K562 (cell line): ENCODE data around the gene REM2. TPM values are rescaled to one million over a fixed set of nuclear protein-coding genes. Genes with fewer than 3 reads are reported as not detected.

ENCODE experiments used
- ATF7 ChIP-seq: fragments of 450-650 bp; IDR thresholded peaks from 2 replicates; pipeline ENCODE4 v1.7.1; 2014; ENCODE audit warnings: mild to moderate bottlenecking, moderate library complexity
- DPF2 ChIP-seq: fragments of 450-650 bp; IDR thresholded peaks from 2 replicates; pipeline ENCODE4 v1.6.1; 2016
- EGR1 ChIP-seq: fragments of 450-650 bp; conservative IDR thresholded peaks from 2 replicates; pipeline ENCODE4 v1.6.1; 2017; ENCODE audit warnings: mild to moderate bottlenecking
- HMG20B ChIP-seq: fragments of 250-450 bp; sonication (Bioruptor Pico); IDR thresholded peaks from 2 replicates; pipeline ENCODE4 v1.5.0; 2021; ENCODE audit warnings: mild to moderate bottlenecking
- KLF10 ChIP-seq: fragments of 250-450 bp; sonication (Bioruptor Pico); IDR thresholded peaks from 2 replicates; pipeline ENCODE4 v1.6.1; 2021; ENCODE audit warnings: matching md5 sums
- NRF1 ChIP-seq, 2 experiments: fragments of 450-650 bp; IDR thresholded peaks in 1 of 2; conservative IDR thresholded peaks in 1 of 2; 2 replicates each; pipeline ENCODE4 v1.6.1; 2014; ENCODE audit warnings: mild to moderate bottlenecking in 2 of 2
- NUFIP1 ChIP-seq: fragments of 450-650 bp; IDR thresholded peaks from 2 replicates; pipeline ENCODE4 v1.6.1; 2018; ENCODE audit not compliant: partially characterized antibody
- RBBP5 ChIP-seq: fragments of 200-600 bp; sonication (generic); IDR thresholded peaks from 2 replicates; pipeline ENCODE4 v1.6.1; 2012; ENCODE audit warnings: borderline replicate concordance, mild to moderate bottlenecking, low read length, control low read depth, inconsistent platforms; ENCODE audit not compliant: insufficient read depth, poor library complexity, severe bottlenecking
- SMAD4 ChIP-seq: fragments of 250-450 bp; sonication (Bioruptor Pico); conservative IDR thresholded peaks from 2 replicates; pipeline ENCODE4 v1.8.0; 2021; ENCODE audit warnings: inconsistent platforms, mild to moderate bottlenecking, moderate library complexity
- SMARCA4 ChIP-seq: fragments of 450-650 bp; IDR thresholded peaks from 2 replicates; pipeline ENCODE4 v1.6.1; 2016
- SRSF3 ChIP-seq: fragments of 200-400 bp; formaldehyde crosslinking; IDR thresholded peaks from 2 replicates; pipeline ENCODE4 v1.6.1; 2016; ENCODE audit warnings: mild to moderate bottlenecking, low read length, moderate library complexity; ENCODE audit not compliant: insufficient read depth
- XRCC3 ChIP-seq: fragments of 450-650 bp; IDR thresholded peaks from 2 replicates; pipeline ENCODE4 v1.6.1; 2017; ENCODE audit warnings: mild to moderate bottlenecking, moderate library complexity
- polyA plus RNA-seq, 8 experiments: library from polyadenylated mRNA; depleted of rRNA in 4 of 8; stranded (reverse) in 5 of 8; unstranded in 3 of 8; fragments of >200 nt; fragmentation: Nextera tagmentation in 2 of 8; fragmentation: Illumina TruSeq in 1 of 8; extraction: Ambion mirVana in 2 of 8; extraction: Trizol in 1 of 8; gene quantifications; 2 replicates each; pipeline versions ENCODE4 v1.2.1 to v1.2.3, GENCODE V29; 2011 to 2014; ENCODE audit warnings: inconsistent platforms in 1 of 8, missing spikeins in 1 of 8
- total RNA-seq, 7 experiments: library from RNA; depleted of rRNA in 6 of 7; stranded (reverse); fragments of >200 nt in 6 of 7; fragmentation: Illumina TruSeq in 2 of 7; extraction: Trizol in 2 of 7; gene quantifications; 2 replicates each; pipeline versions ENCODE4 v1.2.1 to v1.2.3, GENCODE V29; 2011 to 2021; ENCODE audit warnings: low replicate concordance in 1 of 7
- TF ChIP-seq, protein P1 (sequence below), 3 experiments: fragments of 200-800 bp in 1 of 3; sonication (Bioruptor generic) in 1 of 3; sonication (generic) in 1 of 3; formaldehyde crosslinking in 1 of 3; IDR thresholded peaks; 2 replicates each; pipeline versions ENCODE4 v1.6.1 to v1.8.0; 2016 to 2022; ENCODE audit warnings: mild to moderate bottlenecking in 2 of 3, missing compliant biosample characterization in 2 of 3, missing genetic modification characterization in 2 of 3, missing genetic modification reagents in 1 of 3
- TF ChIP-seq, protein P2 (sequence below), 2 experiments: fragments of 450-650 bp; IDR thresholded peaks; 2 replicates each; pipeline ENCODE4 v1.6.1; 2018; ENCODE audit warnings: mild to moderate bottlenecking in 2 of 2, low read depth in 1 of 2; ENCODE audit not compliant: partially characterized antibody in 2 of 2
- TF ChIP-seq, protein P3 (sequence below): fragments of 250-450 bp; sonication (Bioruptor Pico); IDR thresholded peaks from 2 replicates; pipeline ENCODE4 v1.5.0; 2020; ENCODE audit warnings: mild to moderate bottlenecking, borderline replicate concordance
- TF ChIP-seq, protein P4 (sequence below): sonication (generic); formaldehyde crosslinking; IDR thresholded peaks from 2 replicates; pipeline ENCODE4 v1.9.0; 2022; ENCODE audit warnings: mild to moderate bottlenecking, missing genetic modification reagents

Gene REM2
- total and polyA plus RNA-seq, 9 of the 15 experiments (the other 6 are each of a cell fraction or from before 2014, with no cell fraction given), result 0.18 to 1.0 (median 0.38) TPM

DNA sequence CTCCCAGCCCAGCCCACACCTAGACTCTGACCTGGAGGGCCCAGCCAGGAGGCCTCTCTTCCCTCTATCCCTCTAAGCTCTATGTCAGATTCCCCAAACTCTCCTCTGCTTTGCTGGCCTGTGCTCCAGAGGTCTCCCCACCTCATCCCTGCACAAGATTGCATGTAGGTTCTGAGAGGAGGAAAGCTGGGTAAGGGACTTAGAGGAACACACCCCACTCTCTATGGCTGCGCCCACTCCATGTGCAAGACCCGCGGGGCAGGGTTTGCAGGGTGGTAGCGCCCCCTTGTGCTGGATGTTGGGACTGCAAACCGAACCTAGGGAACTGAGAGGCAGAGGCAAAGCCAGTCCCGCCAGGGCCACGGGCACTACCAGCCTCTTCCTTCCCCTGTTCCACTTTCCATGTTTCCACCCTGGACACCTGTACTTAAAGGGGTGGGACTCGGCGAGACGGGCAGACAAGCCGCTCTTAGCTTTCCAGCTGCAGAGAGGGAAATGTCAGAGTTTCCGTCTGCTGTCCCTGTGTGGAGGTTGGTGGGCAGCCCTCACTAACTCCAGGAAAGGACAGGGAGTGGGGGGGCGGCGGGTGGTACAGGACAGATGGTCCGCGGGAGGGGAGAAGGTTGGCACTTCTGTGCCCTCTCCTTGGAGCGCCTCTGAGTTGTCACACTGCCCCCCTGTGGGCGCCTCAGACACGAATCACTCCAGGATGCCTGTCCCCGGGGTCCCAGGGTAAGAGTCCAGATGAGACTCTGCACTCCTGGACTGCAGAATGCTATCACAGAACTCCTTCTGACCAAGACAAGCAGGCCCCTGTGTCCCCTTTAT lies 29.9 kb upstream of the REM2 start (continued):
- 0 out of 2 replicates have a peak, but pooled peaks have one; percentile 81 for TF ChIP-seq SRSF3
- peak; percentile 38; the same call in 1 of the 2 replicates for TF ChIP-seq DPF2
- TF ChIP-seq, protein P1, sequence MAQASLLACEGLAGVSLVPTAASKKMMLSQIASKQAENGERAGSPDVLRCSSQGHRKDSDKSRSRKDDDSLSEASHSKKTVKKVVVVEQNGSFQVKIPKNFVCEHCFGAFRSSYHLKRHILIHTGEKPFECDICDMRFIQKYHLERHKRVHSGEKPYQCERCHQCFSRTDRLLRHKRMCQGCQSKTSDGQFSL (CRISPR knock-in tag; IDR thresholded peaks at IDR 0.05), result peak; percentile 68
- TF ChIP-seq, protein P1 (tag; IDR thresholded peaks at IDR 0.05), result no peak
- 0 out of 2 replicates have a peak, but pooled peaks have one; percentile 32 for TF ChIP-seq EGR1
- TF ChIP-seq KLF10 (CRISPR knock-in tag), result no peak
- TF ChIP-seq SMARCA4, result 0 out of 2 replicates have a peak, but pooled peaks have one; percentile 55
- TF ChIP-seq, protein P2, sequence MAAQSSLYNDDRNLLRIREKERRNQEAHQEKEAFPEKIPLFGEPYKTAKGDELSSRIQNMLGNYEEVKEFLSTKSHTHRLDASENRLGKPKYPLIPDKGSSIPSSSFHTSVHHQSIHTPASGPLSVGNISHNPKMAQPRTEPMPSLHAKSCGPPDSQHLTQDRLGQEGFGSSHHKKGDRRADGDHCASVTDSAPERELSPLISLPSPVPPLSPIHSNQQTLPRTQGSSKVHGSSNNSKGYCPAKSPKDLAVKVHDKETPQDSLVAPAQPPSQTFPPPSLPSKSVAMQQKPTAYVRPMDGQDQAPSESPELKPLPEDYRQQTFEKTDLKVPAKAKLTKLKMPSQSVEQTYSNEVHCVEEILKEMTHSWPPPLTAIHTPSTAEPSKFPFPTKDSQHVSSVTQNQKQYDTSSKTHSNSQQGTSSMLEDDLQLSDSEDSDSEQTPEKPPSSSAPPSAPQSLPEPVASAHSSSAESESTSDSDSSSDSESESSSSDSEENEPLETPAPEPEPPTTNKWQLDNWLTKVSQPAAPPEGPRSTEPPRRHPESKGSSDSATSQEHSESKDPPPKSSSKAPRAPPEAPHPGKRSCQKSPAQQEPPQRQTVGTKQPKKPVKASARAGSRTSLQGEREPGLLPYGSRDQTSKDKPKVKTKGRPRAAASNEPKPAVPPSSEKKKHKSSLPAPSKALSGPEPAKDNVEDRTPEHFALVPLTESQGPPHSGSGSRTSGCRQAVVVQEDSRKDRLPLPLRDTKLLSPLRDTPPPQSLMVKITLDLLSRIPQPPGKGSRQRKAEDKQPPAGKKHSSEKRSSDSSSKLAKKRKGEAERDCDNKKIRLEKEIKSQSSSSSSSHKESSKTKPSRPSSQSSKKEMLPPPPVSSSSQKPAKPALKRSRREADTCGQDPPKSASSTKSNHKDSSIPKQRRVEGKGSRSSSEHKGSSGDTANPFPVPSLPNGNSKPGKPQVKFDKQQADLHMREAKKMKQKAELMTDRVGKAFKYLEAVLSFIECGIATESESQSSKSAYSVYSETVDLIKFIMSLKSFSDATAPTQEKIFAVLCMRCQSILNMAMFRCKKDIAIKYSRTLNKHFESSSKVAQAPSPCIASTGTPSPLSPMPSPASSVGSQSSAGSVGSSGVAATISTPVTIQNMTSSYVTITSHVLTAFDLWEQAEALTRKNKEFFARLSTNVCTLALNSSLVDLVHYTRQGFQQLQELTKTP (IDR thresholded peaks at IDR 0.05; ENCODE audit: low read depth in 1 of 2, partially characterized antibody in 2 of 2), result peak in 1 of 2 experiments; percentile 37
- TF ChIP-seq NRF1 (conservative IDR thresholded peaks at IDR 0.05 in 1 of 2, IDR thresholded peaks at IDR 0.05 in 1 of 2), result 0 out of 4 replicates have a peak, but pooled peaks of 1 of the 2 experiments have one; percentile 34
- TF ChIP-seq RBBP5, result no peak
- 0 out of 2 replicates have a peak, but pooled peaks have one; percentile 32 for TF ChIP-seq SMAD4 (CRISPR knock-in tag)
- TF ChIP-seq, protein P3, sequence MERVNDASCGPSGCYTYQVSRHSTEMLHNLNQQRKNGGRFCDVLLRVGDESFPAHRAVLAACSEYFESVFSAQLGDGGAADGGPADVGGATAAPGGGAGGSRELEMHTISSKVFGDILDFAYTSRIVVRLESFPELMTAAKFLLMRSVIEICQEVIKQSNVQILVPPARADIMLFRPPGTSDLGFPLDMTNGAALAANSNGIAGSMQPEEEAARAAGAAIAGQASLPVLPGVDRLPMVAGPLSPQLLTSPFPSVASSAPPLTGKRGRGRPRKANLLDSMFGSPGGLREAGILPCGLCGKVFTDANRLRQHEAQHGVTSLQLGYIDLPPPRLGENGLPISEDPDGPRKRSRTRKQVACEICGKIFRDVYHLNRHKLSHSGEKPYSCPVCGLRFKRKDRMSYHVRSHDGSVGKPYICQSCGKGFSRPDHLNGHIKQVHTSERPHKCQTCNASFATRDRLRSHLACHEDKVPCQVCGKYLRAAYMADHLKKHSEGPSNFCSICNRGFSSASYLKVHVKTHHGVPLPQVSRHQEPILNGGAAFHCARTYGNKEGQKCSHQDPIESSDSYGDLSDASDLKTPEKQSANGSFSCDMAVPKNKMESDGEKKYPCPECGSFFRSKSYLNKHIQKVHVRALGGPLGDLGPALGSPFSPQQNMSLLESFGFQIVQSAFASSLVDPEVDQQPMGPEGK (CRISPR knock-in tag), result no peak
- TF ChIP-seq, protein P4, sequence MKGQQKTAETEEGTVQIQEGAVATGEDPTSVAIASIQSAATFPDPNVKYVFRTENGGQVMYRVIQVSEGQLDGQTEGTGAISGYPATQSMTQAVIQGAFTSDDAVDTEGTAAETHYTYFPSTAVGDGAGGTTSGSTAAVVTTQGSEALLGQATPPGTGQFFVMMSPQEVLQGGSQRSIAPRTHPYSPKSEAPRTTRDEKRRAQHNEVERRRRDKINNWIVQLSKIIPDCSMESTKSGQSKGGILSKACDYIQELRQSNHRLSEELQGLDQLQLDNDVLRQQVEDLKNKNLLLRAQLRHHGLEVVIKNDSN (CRISPR knock-in tag), result no peak
- TF ChIP-seq ATF7, result peak; percentile 73
- TF ChIP-seq NUFIP1, result no peak
- TF ChIP-seq HMG20B (CRISPR knock-in tag), result no peak
- no peak for TF ChIP-seq XRCC3
